ENCODE data around the gene ATP8A2. TPM values are rescaled to one million over a fixed set of nuclear protein-coding genes. Genes with fewer than 3 reads are reported as not detected.

Gene ATP8A2
- total and polyA plus RNA-seq, 2 of the 4 experiments (the other 2 are of a cell fraction) = 0.02 to 0.18 TPM

DNA sequence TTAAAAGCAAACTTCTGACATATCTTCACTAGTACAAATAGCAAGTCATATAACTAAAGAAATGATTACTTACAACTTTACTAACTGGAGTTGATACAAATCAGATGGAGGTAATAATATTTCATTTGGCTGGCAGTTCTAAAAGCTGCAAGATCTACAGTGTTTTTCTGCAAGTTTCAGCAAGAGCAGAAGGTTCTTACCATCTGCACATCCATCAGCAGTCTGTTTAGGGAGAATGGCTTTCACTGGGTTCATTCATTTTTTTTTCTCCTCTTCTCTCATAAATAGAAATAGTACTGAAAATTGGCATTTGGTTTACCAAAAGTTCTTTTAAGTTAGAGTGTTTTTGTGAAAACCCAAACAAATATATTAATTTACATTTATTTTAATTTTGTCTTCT lies 683.1 kb downstream of the ATP8A2 start:
- peaks cover 29% of the 10 kb centered on the region for H3K27me3 ChIP-seq (ENCODE audit: control insufficient read depth, insufficient read depth, low read length)
- CTCF ChIA-PET = no interaction called here
- no TSS peak for BruUV-seq (replicated peaks)

More for the DNA sequence above, 683.1 kb downstream of the ATP8A2 start:
- no peak overlapping the region for H3K4me3 ChIP-seq (ENCODE audit: insufficient read depth, low read depth, low read length)
- TF ChIP-seq ELK1 (IDR thresholded peaks at IDR 0.05; ENCODE audit: borderline replicate concordance, low read depth, low read length) = no peak
- no peak for TF ChIP-seq SMC3 (IDR thresholded peaks at IDR 0.05; ENCODE audit: low read depth, low read length)
- TF ChIP-seq CEBPB (IDR thresholded peaks at IDR 0.05; ENCODE audit: low read depth, low read length) = no peak
- TF ChIP-seq, protein P1, sequence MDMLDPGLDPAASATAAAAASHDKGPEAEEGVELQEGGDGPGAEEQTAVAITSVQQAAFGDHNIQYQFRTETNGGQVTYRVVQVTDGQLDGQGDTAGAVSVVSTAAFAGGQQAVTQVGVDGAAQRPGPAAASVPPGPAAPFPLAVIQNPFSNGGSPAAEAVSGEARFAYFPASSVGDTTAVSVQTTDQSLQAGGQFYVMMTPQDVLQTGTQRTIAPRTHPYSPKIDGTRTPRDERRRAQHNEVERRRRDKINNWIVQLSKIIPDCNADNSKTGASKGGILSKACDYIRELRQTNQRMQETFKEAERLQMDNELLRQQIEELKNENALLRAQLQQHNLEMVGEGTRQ (IDR thresholded peaks at IDR 0.05; ENCODE audit: low read depth, low read length) = no peak
- POLR2A ChIA-PET (ENCODE audit: unreplicated experiment) = no interaction called here
- H3K18ac ChIP-seq (ENCODE audit: low read depth, low read length) = no peak overlapping the region
- no peak overlapping the region for H2AK5ac ChIP-seq (ENCODE audit: low read depth, low read length)
- intact Hi-C loops (cut with micrococcal nuclease) (no loop called here), dilution Hi-C loops (cut with HindIII; ENCODE audit: low sequenced_read_pairs, unreplicated experiment) (no loop called here), in situ Hi-C loops (cut with MboI; ENCODE audit: low sequenced_read_pairs) (no loop called here)
- H2BK5ac ChIP-seq (ENCODE audit: low read depth, low read length, poor library complexity, severe bottlenecking) = no peak overlapping the region
- no peak overlapping the region for H3K4ac ChIP-seq (ENCODE audit: low read depth, low read length)
- no peak overlapping the region for H4K5ac ChIP-seq (ENCODE audit: low read depth, low read length)
- no peaks in the 10 kb centered on the region for H3K36me3 ChIP-seq (ENCODE audit: control insufficient read depth, insufficient read depth, low read length)
- DNase-seq (no peak), ATAC-seq (ENCODE audit: low read depth) (no peak)
- no peaks in the 10 kb centered on the region for H4K20me1 ChIP-seq (ENCODE audit: insufficient read depth, low read length)
- H2AFZ ChIP-seq (replicated peaks; ENCODE audit: low read length, poor library complexity) = no peak overlapping the region
- H2BK15ac ChIP-seq (ENCODE audit: low read depth, low read length) = no peak overlapping the region
- no peak overlapping the region for H4K91ac ChIP-seq (ENCODE audit: insufficient read depth, low read depth, low read length)
- H3K4me2 ChIP-seq (ENCODE audit: low read depth, low read length) = no peak overlapping the region
- no peaks in the 10 kb centered on the region for H3K9me3 ChIP-seq (ENCODE audit: control insufficient read depth, insufficient read depth, low read length)
- no peak overlapping the region for H3K56ac ChIP-seq (ENCODE audit: extremely low read depth, insufficient read depth, low read length)
- H3K14ac ChIP-seq (replicated peaks; ENCODE audit: low read depth, low read length) = no peak overlapping the region
- H3K79me1 ChIP-seq (ENCODE audit: low read depth in 1 of 2, low read length in 2 of 2) = no peaks in the 10 kb centered on the region
- no peak overlapping the region for H2AK9ac ChIP-seq (replicated peaks; ENCODE audit: low read depth, low read length, poor library complexity)
- no peaks in the 10 kb centered on the region for H3K9me1 ChIP-seq (ENCODE audit: insufficient read depth, low read length)
- no peak overlapping the region for H2BK120ac ChIP-seq (ENCODE audit: low read depth, low read length)
- H3K9ac ChIP-seq (ENCODE audit: low read depth, low read length) = no peak overlapping the region
- H2BK20ac ChIP-seq (ENCODE audit: low read depth, low read length) = no peak overlapping the region
- no peaks in the 10 kb centered on the region for H3K4me1 ChIP-seq (ENCODE audit: control insufficient read depth, insufficient read depth, low read length)
- no peak overlapping the region for H3K23ac ChIP-seq (ENCODE audit: low read depth, low read length)
- H3K27ac ChIP-seq (ENCODE audit: insufficient read depth, low read length) = no peak overlapping the region
- no peak overlapping the region for H4K8ac ChIP-seq (ENCODE audit: low read depth in 2 of 2, low read length in 2 of 2)
